SK-N-MC (cell line): ENCODE measurements around the gene CD300LD.

Experiments
- DNase-seq: peaks from one replicate; pipeline ENCODE4 v3.0.0-alpha.2; 2011; ENCODE audit warnings: low read depth, low spot score
- H3K27ac ChIP-seq: fragments of 200-600 bp; sonication (generic); 2 replicates; pipeline ENCODE4 v1.5.1; 2016; ENCODE audit warnings: mixed run types
- H3K36me3 ChIP-seq: fragments of 200-600 bp; sonication (generic); 2 replicates; pipeline ENCODE4 v1.6.1; 2017; ENCODE audit warnings: antibody characterized with exemption, low read length, mixed read lengths; ENCODE audit not compliant: insufficient read depth
- H3K4me3 ChIP-seq: fragments of 200-600 bp; sonication (generic); 2 replicates; pipeline ENCODE4 v1.5.1; 2016
- H3K9ac ChIP-seq: fragments of 200-600 bp; sonication (generic); 2 replicates; pipeline ENCODE4 v1.8.0; 2017; ENCODE audit warnings: mixed run types, mixed read lengths; ENCODE audit not compliant: insufficient read length
- H3K9me3 ChIP-seq: fragments of 200-600 bp; sonication (generic); 2 replicates; pipeline ENCODE4 v1.6.1; 2017; ENCODE audit warnings: low read depth, mild to moderate bottlenecking, antibody characterized with exemption, low read length, moderate library complexity, mixed read lengths
- EZH2 ChIP-seq: fragments of 200-600 bp; sonication (generic); IDR thresholded peaks from one replicate; pipeline ENCODE4 v1.6.1; 2017; ENCODE audit warnings: antibody characterized with exemption
- FOXP2 ChIP-seq: optimal IDR thresholded peaks from 2 replicates; pipeline ENCODE3; 2011; ENCODE audit warnings: mild to moderate bottlenecking, moderate library complexity; ENCODE audit not compliant: insufficient read depth; ENCODE audit errors: extremely low read length, control extremely low read depth
- POLR2AphosphoS5 ChIP-seq: IDR thresholded peaks from 2 replicates; pipeline ENCODE4 v1.6.1; 2012; ENCODE audit warnings: mild to moderate bottlenecking, low read depth, low read length, borderline replicate concordance

Gene CD300LD

GRCh38 chr17:74616696-74617095 lies 24.6 kb upstream of the CD300LD start:
- Histone ChIP-seq H3K9ac (no peak overlapping the region), H3K36me3 (no peaks in the 10 kb centered on the region), H3K9me3 (no peaks in the 10 kb centered on the region), H3K4me3 (no peak overlapping the region), H3K27ac (no peak overlapping the region)
- DNase-seq: no peak
- TF ChIP-seq FOXP2: no peak
- no peak for TF ChIP-seq POLR2AphosphoS5
- no peak for TF ChIP-seq EZH2

- TF ChIP-seq EZH2: no peak
- no peak for TF ChIP-seq POLR2AphosphoS5
- TF ChIP-seq FOXP2: no peak
- no peak for DNase-seq
- no peak overlapping the region for H3K9ac ChIP-seq
- no peaks in the 10 kb centered on the region for H3K9me3 ChIP-seq
- H3K4me3 ChIP-seq: no peak overlapping the region
- H3K27ac ChIP-seq: no peak overlapping the region
- no peaks in the 10 kb centered on the region for H3K36me3 ChIP-seq
These were observed 20.0 kb upstream of the CD300LD start for GRCh38 chr17:74612046-74612445.

- H3K4me3 ChIP-seq: no peak overlapping the region
- H3K9me3 ChIP-seq: no peaks in the 10 kb centered on the region
- no peaks in the 10 kb centered on the region for H3K36me3 ChIP-seq
- no peak overlapping the region for H3K27ac ChIP-seq
- TF ChIP-seq EZH2: no peak
- H3K9ac ChIP-seq: no peak overlapping the region
- no peak for DNase-seq
These were observed 18.0 kb upstream of the CD300LD start for GRCh38 chr17:74610108-74610507.

- H3K4me3 ChIP-seq: no peak overlapping the region
These were observed 16.4 kb upstream of the CD300LD start for GRCh38 chr17:74608511-74608910.

GRCh38 chr17:74607221-74607620 lies 15.1 kb upstream of the CD300LD start:
- H3K36me3 ChIP-seq: no peaks in the 10 kb centered on the region
- no peak overlapping the region for H3K9ac ChIP-seq
- H3K4me3 ChIP-seq: no peak overlapping the region
- no peak for DNase-seq
- H3K9me3 ChIP-seq: no peaks in the 10 kb centered on the region
- no peak overlapping the region for H3K27ac ChIP-seq
- TF ChIP-seq POLR2AphosphoS5 (no peak), FOXP2 (no peak), EZH2 (no peak)

More at GRCh38 chr17:74608511-74608910, 16.4 kb upstream of the CD300LD start:
- TF ChIP-seq FOXP2 (no peak), EZH2 (no peak), POLR2AphosphoS5 (no peak)
- DNase-seq: no peak
- Histone ChIP-seq H3K9ac (no peak overlapping the region), H3K27ac (no peak overlapping the region), H3K36me3 (no peaks in the 10 kb centered on the region), H3K9me3 (no peaks in the 10 kb centered on the region)

GRCh38 chr17:74606050-74606449 lies 14.0 kb upstream of the CD300LD start:
- Histone ChIP-seq H3K4me3 (no peak overlapping the region), H3K9me3 (no peaks in the 10 kb centered on the region), H3K36me3 (no peaks in the 10 kb centered on the region), H3K27ac (no peak overlapping the region), H3K9ac (no peak overlapping the region)
- no peak for DNase-seq
- TF ChIP-seq FOXP2: no peak
- TF ChIP-seq POLR2AphosphoS5: no peak

GRCh38 chr17:74605361-74605760 lies 13.3 kb upstream of the CD300LD start:
- DNase-seq: no peak

GRCh38 chr17:74604761-74605160 lies 12.7 kb upstream of the CD300LD start:
- H3K27ac ChIP-seq: no peak overlapping the region
- H3K9me3 ChIP-seq: no peaks in the 10 kb centered on the region
- no peak for TF ChIP-seq FOXP2
- TF ChIP-seq POLR2AphosphoS5: no peak
- TF ChIP-seq EZH2: no peak
- H3K9ac ChIP-seq: no peak overlapping the region
- no peak overlapping the region for H3K4me3 ChIP-seq
- DNase-seq: no peak
- no peaks in the 10 kb centered on the region for H3K36me3 ChIP-seq

More at GRCh38 chr17:74605361-74605760, 13.3 kb upstream of the CD300LD start:
- Histone ChIP-seq H3K27ac (no peak overlapping the region), H3K9me3 (no peaks in the 10 kb centered on the region), H3K36me3 (no peaks in the 10 kb centered on the region), H3K4me3 (no peak overlapping the region), H3K9ac (no peak overlapping the region)
- TF ChIP-seq FOXP2: no peak
- TF ChIP-seq EZH2: no peak
- no peak for TF ChIP-seq POLR2AphosphoS5

GRCh38 chr17:74604200-74604599 lies 12.1 kb upstream of the CD300LD start:
- H3K36me3 ChIP-seq: no peaks in the 10 kb centered on the region
- no peak overlapping the region for H3K27ac ChIP-seq
- TF ChIP-seq FOXP2: no peak
- no peak overlapping the region for H3K9ac ChIP-seq
- H3K9me3 ChIP-seq: no peaks in the 10 kb centered on the region
- DNase-seq: no peak
- no peak overlapping the region for H3K4me3 ChIP-seq
